Activated CD8-positive, alpha-beta memory T cell treated with anti-CD3 and anti-CD28 coated beads, Interleukin-2, amount 50 U/mL, for 48 hours (primary cell): ENCODE results near the gene MED8.
"Not testable (repeated sequence)": the region's sequence is repeated elsewhere in the genome, so short reads cannot be mapped to it uniquely, and the experiment has no call there.

Experiments used
- DNase-seq: peaks from one replicate; pipeline ENCODE4 v3.0.0-alpha.2; 2020

MED8 gene

GRCh38 chr1:43421976-43422750, 32.6 kb upstream of the MED8 start:
- DNase-seq = no peak

- no peak for DNase-seq
These were observed 31.8 kb upstream of the MED8 start for GRCh38 chr1:43421396-43421795.

- no peak for DNase-seq
These were observed 31.3 kb upstream of the MED8 start for GRCh38 chr1:43420874-43421273.

- DNase-seq = no peak
These were observed 30.2 kb upstream of the MED8 start for GRCh38 chr1:43419627-43420425.

GRCh38 chr1:43418858-43419257, 29.3 kb upstream of the MED8 start:
- DNase-seq = no peak

- DNase-seq = no peak
These were observed 26.3 kb upstream of the MED8 start for GRCh38 chr1:43415901-43416300.

GRCh38 chr1:43414634-43415223, 25.1 kb upstream of the MED8 start:
- DNase-seq = peak; percentile 63

GRCh38 chr1:43413426-43413825, 23.8 kb upstream of the MED8 start:
- not testable (repeated sequence) for DNase-seq

- no peak for DNase-seq
These were observed 21.0 kb upstream of the MED8 start for GRCh38 chr1:43410571-43410970.

- DNase-seq = no peak
These were observed 16.3 kb upstream of the MED8 start for GRCh38 chr1:43405876-43406234.

GRCh38 chr1:43405219-43405875, 15.7 kb upstream of the MED8 start:
- DNase-seq = no peak

GRCh38 chr1:43404353-43404752, 14.8 kb upstream of the MED8 start:
- DNase-seq = no peak

GRCh38 chr1:43402089-43402865, 12.7 kb upstream of the MED8 start:
- no peak for DNase-seq

- DNase-seq = not testable (repeated sequence)
These were observed 10.8 kb upstream of the MED8 start for GRCh38 chr1:43400441-43400840.

GRCh38 chr1:43398227-43398626, 8.6 kb upstream of the MED8 start:
- no peak for DNase-seq

- DNase-seq = no peak
These were observed 6.5 kb upstream of the MED8 start for GRCh38 chr1:43396059-43396458.

GRCh38 chr1:43395523-43395922, 5.9 kb upstream of the MED8 start:
- DNase-seq = no peak

GRCh38 chr1:43392702-43393101, 3.1 kb upstream of the MED8 start:
- DNase-seq = no peak

- DNase-seq = no peak
These were observed 987 bp downstream of the MED8 start for GRCh38 chr1:43388613-43389012.

- DNase-seq = no peak
These were observed 1.5 kb downstream of the MED8 start for GRCh38 chr1:43387976-43388599.

GRCh38 chr1:43386676-43387075, 2.9 kb downstream of the MED8 start:
- no peak for DNase-seq

- no peak for DNase-seq
These were observed 6.2 kb downstream of the MED8 start for GRCh38 chr1:43383449-43383848.
